ENCODE results near the gene CISD3.

DNA sequence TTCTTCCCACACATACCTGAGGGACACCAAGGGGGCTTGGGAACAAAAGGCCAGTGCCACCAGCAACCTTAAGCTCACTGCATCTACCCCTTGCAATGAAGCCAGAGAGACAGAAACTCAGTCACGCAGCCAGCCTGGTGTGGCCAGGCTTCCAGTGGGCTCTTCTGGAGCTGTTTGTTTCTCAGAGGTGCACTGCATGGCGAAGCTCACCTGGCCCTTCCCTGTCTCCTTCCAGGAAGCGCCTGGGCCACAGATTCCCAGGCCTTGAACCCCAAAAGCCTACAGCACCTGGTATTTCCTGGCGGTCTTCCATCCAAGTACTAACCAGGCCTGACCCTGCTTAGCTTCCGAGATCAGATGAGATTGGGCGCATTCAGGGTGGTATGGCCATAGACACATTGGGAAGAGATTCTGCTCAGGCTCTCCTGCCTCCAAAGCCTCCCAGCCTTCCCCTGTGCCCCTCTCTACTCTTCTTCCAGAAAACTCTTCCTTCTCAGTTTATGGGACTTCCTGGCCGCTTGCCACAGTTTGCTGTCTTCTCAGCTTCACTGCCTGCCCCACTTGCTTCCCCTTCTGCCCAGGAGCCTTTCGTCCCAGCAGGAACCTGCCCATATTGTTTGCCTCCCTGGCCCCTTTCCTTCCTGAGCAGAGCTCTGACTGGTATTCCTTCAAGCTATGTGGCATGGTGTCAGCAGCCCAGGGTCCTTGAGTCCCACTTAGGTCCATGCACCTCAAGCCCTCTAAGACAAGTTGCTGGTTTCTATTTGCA lies 1.6 kb downstream of the CISD3 start:
- TF ChIP-seq EZH2 (IDR thresholded peaks at IDR 0.05; ENCODE audit: insufficient read depth, poor library complexity, severe bottlenecking) (no peak), EZH2phosphoT487 (IDR thresholded peaks at IDR 0.05; ENCODE audit: insufficient read depth, low read depth) (no peak)

Data from GM23248 (cell line).